Tibial artery (tissue), 4 donors: ENCODE measurements around the gene LRP3.

ENCODE experiments used
- DNase-seq, 2 donors: peaks; one replicate each; pipeline ENCODE4 v3.0.0-alpha.2; 2019
- H3K27ac ChIP-seq, 2 donors: fragments of 200-600 bp; sonication (generic) in 1 of 2; 1 replicate in 1 of 2; 2 replicates in 1 of 2; pipeline ENCODE4 v1.5.1; 2018 to 2019; ENCODE audit warnings: mild to moderate bottlenecking in 1 of 2
- H3K27me3 ChIP-seq, 2 donors: fragments of 200-600 bp; sonication (generic) in 1 of 2; one replicate each; pipeline versions ENCODE4 v1.5.1 to v1.6.0; 2016 to 2019
- H3K36me3 ChIP-seq, 3 donors: fragments of 200-600 bp; sonication (generic) in 2 of 3; one replicate each; pipeline ENCODE4 v1.5.1; 2016 to 2019; ENCODE audit warnings: mild to moderate bottlenecking in 2 of 3
- H3K4me1 ChIP-seq, 4 donors: fragments of 200-600 bp; sonication (generic) in 2 of 4; 1 replicate in 3 of 4; 2 replicates in 1 of 4; pipeline ENCODE4 v1.5.1; 2016 to 2019
- H3K4me3 ChIP-seq, 2 donors: fragments of 200-600 bp; sonication (generic) in 1 of 2; 1 replicate in 1 of 2; 2 replicates in 1 of 2; pipeline ENCODE4 v1.5.1; 2018 to 2019; ENCODE audit warnings: mild to moderate bottlenecking in 2 of 2
- H3K9me3 ChIP-seq, 3 donors: fragments of 200-600 bp; sonication (generic) in 1 of 3; one replicate each; pipeline ENCODE4 v1.5.1; 2016 to 2019
- intact Hi-C: fragments of 100-400 bp; cut with DNase I; formaldehyde crosslinking; loops from one replicate; pipeline ENCODE4 v1.15.0; 2023; ENCODE audit warnings: low total_unique reads
- TF ChIP-seq, protein P1 (sequence below), 2 experiments: fragments of 200-600 bp in 1 of 2; fragments of 450-650 bp in 1 of 2; IDR thresholded peaks; one replicate each; pipeline ENCODE4 v1.5.1; 2017 to 2019; ENCODE audit warnings: antibody characterized with exemption in 2 of 2, mild to moderate bottlenecking in 1 of 2, moderate library complexity in 1 of 2

LRP3 gene

DNA sequence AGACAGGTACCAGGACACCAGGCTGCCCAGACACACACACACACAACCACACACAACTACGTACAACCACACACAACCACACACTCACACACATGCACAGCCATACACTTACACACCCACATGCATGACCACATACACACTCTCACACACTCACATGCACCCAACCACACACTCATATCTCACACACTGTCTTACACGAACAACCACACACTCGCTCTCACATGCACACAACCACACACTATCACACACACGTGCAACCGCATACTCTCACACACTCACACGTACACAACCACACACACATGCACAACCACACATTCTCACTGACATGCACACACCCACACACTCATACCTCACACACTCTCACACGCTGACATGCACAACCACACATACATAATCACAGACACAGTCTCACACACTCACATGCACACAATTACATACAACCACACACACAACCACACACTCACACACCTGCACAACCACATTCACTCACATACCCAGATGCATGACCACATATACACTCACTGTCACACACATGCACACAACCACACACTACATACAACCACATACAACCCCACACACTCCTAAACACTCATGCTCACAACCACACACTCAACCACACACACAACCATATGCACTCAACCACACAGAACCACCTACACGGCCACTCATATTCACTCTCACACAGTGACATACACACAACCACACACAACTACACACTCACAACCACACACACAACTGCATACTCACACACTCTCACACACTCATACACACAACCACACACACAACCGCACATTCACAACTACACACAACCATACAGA lies 39.1 kb downstream of the LRP3 start:
- H3K27ac ChIP-seq, result no peak overlapping the region
- no peaks in the 10 kb centered on the region for H3K36me3 ChIP-seq
- no peak for DNase-seq
- peaks cover 0 to 47% of the 10 kb centered on the region in 2 donors for H3K27me3 ChIP-seq
- H3K4me3 ChIP-seq, result no peak overlapping the region
- intact Hi-C loops, result loop anchor here (10.0 kb wide), 1 partner anchor 542 kb away; no protein-coding TSS in a partner anchor
- peaks cover 0 to 15% (median 13%) of the 10 kb centered on the region in 3 donors for H3K9me3 ChIP-seq
- TF ChIP-seq, protein P1, sequence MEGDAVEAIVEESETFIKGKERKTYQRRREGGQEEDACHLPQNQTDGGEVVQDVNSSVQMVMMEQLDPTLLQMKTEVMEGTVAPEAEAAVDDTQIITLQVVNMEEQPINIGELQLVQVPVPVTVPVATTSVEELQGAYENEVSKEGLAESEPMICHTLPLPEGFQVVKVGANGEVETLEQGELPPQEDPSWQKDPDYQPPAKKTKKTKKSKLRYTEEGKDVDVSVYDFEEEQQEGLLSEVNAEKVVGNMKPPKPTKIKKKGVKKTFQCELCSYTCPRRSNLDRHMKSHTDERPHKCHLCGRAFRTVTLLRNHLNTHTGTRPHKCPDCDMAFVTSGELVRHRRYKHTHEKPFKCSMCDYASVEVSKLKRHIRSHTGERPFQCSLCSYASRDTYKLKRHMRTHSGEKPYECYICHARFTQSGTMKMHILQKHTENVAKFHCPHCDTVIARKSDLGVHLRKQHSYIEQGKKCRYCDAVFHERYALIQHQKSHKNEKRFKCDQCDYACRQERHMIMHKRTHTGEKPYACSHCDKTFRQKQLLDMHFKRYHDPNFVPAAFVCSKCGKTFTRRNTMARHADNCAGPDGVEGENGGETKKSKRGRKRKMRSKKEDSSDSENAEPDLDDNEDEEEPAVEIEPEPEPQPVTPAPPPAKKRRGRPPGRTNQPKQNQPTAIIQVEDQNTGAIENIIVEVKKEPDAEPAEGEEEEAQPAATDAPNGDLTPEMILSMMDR (IDR thresholded peaks at IDR 0.05), result no peak
- peaks cover 0 to 4% (median 0%) of the 10 kb centered on the region in 4 donors for H3K4me1 ChIP-seq

DNA sequence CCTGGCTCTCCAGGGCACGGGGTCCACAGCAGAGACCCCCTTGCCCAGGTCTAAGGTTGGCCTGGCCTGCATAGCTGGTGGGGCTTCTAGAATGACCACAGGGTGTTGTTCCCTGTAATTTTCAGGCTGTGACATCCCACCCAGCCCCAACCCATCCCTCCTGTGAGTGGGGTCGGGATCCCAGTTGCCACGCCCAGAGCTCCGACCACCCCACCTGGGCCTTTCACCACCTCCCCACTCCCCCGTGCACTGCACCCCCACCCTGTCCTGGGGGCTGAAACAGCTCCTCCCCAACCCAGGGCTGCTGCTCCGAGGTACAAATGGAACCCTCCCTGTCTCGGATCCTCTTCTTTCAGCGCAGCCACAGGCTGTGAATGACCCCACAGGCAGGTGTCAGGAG lies 40.0 kb downstream of the LRP3 start:
- peaks cover 0 to 10% (median 5%) of the 10 kb centered on the region in 3 donors for H3K9me3 ChIP-seq
- intact Hi-C loops, result loop anchor here (2.0 to 10.0 kb wide), 2 partner anchors 173 to 541 kb away; no protein-coding TSS in a partner anchor
- H3K36me3 ChIP-seq, result no peaks in the 10 kb centered on the region
- H3K27ac ChIP-seq, result no peak overlapping the region
- H3K27me3 ChIP-seq, result peaks cover 0 to 43% of the 10 kb centered on the region in 2 donors
- no peak for DNase-seq
- H3K4me1 ChIP-seq, result peaks cover 0 to 4% (median 0%) of the 10 kb centered on the region in 4 donors
- no peak overlapping the region for H3K4me3 ChIP-seq
- TF ChIP-seq, protein P1 (IDR thresholded peaks at IDR 0.05), result no peak

DNA sequence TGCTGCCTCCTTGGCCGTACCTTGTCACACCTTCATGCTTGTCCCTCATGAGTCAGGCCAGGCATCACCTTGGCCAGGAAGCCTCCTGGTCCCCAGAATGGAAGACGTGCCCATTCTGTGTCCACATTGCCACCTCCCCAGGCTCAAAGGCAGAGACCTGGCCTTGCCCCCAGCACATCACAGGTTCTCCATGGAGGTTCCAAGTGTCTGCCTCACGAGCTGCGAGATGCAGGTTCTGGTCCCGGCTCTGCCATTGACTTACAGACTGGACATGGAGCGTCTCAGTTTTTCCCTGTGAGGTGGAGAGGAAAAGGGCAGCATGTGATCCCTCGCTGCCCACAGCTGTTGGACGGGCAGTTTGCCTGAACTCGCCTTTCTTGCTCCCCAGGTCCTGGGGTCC lies 40.6 kb downstream of the LRP3 start:
- TF ChIP-seq, protein P1 (IDR thresholded peaks at IDR 0.05), result no peak
- intact Hi-C loops, result loop anchor here (2.0 to 10.0 kb wide), 2 partner anchors 172 to 540 kb away; no protein-coding TSS in a partner anchor
- Histone ChIP-seq H3K27ac (no peak overlapping the region), H3K9me3 (peaks cover 0 to 4% (median 0%) of the 10 kb centered on the region in 3 donors), H3K4me3 (no peak overlapping the region), H3K27me3 (peaks cover 0 to 43% of the 10 kb centered on the region in 2 donors), H3K36me3 (no peaks in the 10 kb centered on the region), H3K4me1 (peaks cover 0 to 4% (median 0%) of the 10 kb centered on the region in 4 donors)
- DNase-seq, result no peak

DNA sequence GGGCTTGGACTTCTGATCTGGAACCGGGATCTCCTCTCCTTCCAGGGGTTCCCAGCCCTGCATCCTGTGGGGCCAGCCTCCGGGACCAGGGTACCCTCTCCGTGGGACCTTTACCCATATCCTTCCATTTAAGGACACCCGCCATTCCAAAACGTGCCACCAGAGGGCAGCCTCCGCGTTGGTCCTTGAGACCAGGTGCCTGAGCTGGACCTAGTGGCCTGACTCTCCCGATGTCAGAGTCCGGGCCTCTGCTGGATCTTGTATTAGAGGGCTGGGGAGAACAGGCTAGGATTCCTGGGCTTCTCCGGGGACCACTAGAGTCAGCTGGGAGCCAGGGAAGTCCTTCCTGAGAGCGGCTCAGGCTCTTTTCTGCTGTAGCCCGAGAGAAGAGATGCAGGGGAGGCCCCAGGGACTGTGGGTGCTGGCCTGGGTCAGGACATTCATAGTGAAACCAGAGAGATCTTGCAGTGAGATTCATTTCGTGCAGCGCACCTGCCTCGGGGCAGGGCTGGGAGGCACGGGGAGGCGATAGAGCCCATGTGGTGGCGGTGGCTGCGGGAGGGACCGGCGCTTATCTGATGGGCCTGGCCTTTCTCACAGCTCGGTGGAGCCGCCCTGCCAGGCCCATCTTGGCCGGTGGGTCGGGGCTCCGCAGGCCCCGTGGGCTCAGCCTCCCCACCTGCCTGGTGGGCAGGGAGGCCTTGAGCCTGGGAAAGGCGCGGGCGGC lies 41.3 kb downstream of the LRP3 start:
- Histone ChIP-seq H3K4me3 (no peak overlapping the region), H3K27ac (no peak overlapping the region), H3K9me3 (no peaks in the 10 kb centered on the region), H3K27me3 (peaks cover 0 to 43% of the 10 kb centered on the region in 2 donors), H3K36me3 (no peaks in the 10 kb centered on the region), H3K4me1 (peaks cover 0 to 4% (median 0%) of the 10 kb centered on the region in 4 donors)
- TF ChIP-seq, protein P1 (IDR thresholded peaks at IDR 0.05), result peak; percentile 82 to 83
- intact Hi-C loops, result loop anchor here (2.0 to 10.0 kb wide), 2 partner anchors 171 to 539 kb away; no protein-coding TSS in a partner anchor
- peak; percentile 83 to 84 for DNase-seq

DNA sequence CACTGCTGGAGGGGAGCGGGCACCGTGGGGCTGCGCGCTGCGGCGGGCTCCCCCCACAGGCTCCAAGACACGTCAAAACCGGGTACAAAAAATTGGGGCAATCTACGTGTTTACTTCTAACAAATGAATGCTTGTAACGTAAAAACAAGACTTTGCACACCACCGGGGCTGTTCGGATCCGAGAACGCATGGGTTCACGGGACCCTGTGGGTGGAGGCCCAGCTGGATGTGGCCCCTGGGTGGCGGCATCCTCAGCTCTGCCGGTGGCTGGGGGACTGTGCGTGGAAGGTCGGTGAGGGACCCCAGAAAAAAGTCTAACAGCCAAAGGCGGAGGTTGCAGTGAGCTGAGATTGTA lies 41.8 kb downstream of the LRP3 start:
- Histone ChIP-seq H3K9me3 (no peaks in the 10 kb centered on the region), H3K4me3 (no peak overlapping the region), H3K36me3 (no peaks in the 10 kb centered on the region), H3K27me3 (peaks cover 0 to 44% of the 10 kb centered on the region in 2 donors), H3K27ac (no peak overlapping the region), H3K4me1 (peaks cover 0 to 7% (median 0%) of the 10 kb centered on the region in 4 donors)
- intact Hi-C loops, result loop anchor here (2.0 to 10.0 kb wide), 2 partner anchors 171 to 539 kb away; no protein-coding TSS in a partner anchor
- TF ChIP-seq, protein P1 (IDR thresholded peaks at IDR 0.05), result no peak
- DNase-seq, result no peak
